CD4-positive, alpha-beta T cell treated with Interleukin-17A for 4 hours (primary cell): ENCODE measurements around the gene STK32C.
"Not testable (repeated sequence)": the region's sequence is repeated elsewhere in the genome, so short reads cannot be mapped to it uniquely, and the experiment has no call there.

ENCODE experiments used
- DNase-seq: peaks from one replicate; pipeline ENCODE4 v3.0.0-alpha.2; 2020; ENCODE audit warnings: mixed read lengths

STK32C gene

GRCh38 chr10:132336919-132337407 lies 29.2 kb upstream of the STK32C start:
- peak; percentile 29 for DNase-seq

DNA sequence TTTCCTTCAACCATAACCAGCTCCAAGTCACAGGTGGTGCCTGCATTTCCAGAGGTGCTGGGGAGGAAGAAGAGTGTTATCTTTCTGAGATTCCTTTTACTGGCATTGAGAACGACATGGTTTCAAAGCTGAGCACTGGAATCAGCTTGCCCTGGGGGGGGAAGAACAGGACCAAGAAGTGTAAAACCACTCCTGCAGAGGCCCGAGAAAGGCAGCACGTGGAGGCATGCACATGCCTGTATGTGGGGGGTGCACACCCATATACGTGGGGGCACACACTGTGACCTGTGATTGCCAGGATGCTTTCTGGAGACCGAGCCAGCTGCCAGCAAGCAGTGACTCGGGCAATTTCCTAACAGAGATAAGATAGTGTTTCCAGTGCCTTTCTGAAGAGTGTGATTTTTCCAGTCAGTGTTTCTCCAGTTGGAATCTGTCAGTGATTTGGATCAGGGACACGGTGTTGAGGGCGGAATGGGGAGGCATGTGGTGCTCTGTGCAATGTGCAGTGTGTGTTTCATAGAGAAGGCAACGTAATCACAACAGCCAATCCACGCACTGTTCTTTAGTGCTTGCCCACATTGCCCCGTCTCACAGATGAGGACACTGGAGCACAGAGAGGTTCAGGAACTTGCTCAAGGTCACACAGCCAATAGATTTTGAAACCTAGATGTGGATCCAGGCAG lies 28.5 kb upstream of the STK32C start:
- DNase-seq, result no peak

DNA sequence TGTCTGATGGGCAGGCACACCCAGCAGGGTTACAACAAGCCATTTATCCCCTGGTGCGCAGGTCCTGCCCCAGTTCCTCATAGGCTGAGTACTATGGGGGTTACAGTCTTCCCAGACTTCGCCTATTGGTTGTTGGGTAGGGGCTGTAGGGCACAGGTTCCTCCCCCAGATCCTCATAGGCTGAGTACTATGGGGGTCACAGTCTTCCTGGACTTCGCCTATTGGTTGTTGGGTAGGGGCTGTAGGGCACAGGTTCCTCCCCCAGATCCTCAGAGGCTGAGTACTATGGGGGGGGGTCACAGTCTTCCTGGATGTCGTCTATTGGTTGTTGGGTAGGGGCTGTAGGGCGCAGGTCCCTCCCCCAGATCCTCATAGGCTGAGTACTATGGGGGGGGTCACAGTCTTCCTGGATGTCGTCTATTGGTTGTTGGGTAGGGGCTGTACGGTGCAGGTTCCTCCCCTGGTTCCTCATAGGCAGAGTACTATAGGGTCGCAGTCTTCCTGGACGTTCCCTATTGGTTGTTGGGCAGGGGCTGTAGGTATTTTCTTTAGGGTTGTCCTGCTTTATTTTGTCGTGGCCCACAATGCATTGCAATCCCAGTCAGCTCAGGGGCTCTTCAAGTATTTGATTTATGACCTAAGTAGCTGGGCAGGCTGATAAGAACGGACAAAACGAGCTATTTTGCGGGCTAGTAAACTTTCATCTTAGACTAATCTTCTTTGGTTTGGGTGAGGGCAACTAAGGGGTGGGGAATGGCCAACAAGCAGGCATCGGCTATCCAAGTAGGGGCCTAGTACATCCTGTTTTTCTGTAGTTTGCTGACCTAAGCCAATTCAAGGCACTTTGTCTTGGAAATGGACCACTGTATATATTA lies 27.7 kb upstream of the STK32C start:
- peak; percentile 10 for DNase-seq

- no peak for DNase-seq
Observed at GRCh38 chr10:132334631-132335188, 27.0 kb upstream of the STK32C start.

DNA sequence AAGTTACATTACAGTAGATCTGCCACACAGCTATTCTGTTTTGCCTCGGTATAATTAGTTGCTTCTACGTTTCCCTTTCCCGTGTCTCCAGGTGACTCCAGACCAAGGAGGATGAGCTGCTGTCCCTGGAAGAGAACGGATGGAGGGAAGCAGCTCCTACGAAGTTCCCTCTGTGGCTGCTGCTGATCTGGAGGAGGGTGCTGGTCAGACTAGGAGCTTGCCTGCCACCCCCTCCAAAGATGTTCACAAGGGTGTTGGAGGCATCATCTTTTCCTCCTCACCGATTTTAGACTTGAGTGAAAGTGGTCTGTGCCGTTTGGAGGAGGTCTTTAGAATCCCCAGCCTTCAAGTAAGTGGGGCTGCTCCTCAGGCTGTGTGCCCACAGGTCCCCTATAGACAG lies 25.6 kb upstream of the STK32C start:
- no peak for DNase-seq

GRCh38 chr10:132332433-132332754 lies 24.6 kb upstream of the STK32C start:
- DNase-seq, result no peak

DNA sequence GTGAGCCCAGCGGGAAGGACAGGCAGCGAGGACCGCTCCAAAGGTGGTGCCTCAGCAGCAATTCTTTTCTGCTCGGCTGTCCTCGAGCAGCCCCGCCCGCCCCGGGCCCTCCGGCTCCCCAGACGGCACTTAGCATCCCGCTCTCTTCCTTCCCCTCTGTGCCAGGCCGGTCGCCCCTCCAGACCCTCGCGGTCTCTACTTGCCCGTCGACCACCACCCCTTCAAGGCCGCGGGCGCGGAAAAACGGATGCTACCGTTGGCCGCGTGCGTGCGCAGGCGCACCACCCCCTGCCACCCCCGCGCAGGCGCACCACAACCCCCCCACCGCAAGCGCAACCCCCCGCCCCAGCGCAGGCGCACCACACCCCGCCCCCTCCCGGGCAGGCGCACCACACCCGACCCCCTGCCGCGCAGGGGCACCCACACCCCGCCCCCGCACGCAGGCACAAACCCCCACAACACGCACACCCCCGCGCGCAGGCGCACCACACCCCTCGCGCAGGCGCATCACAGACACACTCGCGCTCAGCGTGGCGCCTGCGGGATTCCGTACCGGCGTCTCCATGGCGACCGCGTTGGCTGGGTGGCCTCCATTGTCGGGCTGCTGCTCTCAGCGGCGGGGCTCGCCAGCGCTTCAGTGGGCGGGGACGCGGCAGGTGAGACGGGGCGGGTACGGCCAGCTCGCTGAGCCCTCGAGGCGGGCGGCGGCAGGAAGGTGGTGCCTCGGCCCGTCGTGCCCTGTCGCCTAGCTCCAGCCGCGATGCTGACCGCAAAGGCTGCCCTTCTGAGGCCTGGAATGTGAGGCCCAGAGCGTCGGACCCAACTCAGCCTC lies 24.1 kb upstream of the STK32C start, which contains the start of gene LRRC27:
Gene LRRC27 (plus strand): TSS at position 593 of the 832 bp plus-strand sequence. CDS start 1,332 bp downstream, outside the sequence.
- DNase-seq, result peak; percentile 100

GRCh38 chr10:132330486-132330833 lies 22.7 kb upstream of the STK32C start:
- no peak for DNase-seq

- peak; percentile 51 for DNase-seq
Observed at GRCh38 chr10:132329565-132330485, 22.1 kb upstream of the STK32C start.

- no peak for DNase-seq
Observed at GRCh38 chr10:132328738-132329137, 21.0 kb upstream of the STK32C start.

DNA sequence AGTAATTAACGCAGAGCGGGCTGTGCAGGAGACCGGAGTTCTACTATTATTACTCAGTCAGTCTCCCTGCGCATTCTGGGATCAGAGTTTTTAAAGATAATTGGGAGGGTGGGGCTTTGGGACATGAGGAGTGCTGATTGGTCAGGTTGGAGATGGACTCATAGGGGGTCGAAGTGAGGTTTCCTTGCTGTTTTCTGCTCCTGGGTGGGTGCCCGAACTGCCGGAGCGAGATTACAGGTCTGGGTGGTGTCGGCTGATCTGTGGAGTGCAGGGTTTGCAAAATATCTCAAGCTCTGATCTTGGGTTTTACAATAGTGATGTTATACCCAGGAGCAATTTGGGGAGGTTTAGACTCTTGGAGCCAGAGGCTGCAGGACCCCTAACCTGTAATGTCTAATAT lies 20.4 kb upstream of the STK32C start:
- DNase-seq, result no peak

GRCh38 chr10:132326925-132327324 lies 19.2 kb upstream of the STK32C start:
- DNase-seq, result no peak

DNA sequence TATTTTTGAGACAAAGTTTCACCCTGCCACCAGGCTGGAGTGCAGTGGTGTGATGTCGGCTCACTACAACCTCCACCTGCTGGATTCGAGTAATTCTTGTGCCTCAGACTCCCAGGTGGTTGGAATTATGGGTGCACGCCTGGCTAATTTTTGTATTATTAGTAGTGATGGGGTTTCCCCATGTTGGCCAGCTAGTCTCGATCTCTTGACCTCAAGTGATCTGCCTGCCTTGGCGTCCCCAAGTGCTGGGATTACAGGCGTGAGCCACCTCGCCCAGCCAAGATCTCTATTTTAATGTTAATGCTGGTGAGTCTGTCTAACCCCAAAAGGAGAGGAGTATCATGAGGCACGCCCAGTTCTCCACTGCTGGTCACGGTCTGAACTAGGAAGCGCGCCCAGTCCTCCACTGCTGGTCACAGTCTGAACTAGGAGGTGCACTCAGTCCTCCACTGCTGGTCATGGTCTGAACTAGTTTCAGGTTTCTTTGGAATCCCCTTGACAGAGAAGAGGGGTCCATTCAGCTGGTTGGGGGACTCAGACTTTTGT lies 18.7 kb upstream of the STK32C start:
- DNase-seq, result no peak

DNA sequence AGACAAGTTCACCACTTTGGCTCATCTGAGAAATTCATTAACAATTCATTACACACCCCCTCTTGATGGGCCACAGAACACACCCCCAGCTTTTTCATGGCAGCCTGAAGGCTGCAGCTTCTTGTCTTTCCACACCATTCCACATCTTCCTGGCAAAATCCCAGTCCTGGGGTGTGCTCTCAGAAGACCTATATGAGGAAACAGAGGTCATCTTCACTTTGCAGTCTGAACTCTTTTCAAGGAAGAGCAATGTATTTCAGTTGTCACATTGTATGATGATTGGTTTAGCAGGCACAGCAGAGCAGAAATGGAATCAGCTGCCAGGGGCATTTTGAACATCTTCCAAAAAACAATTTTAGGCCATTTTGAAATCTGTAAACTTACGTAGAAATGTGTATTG lies 16.4 kb upstream of the STK32C start:
- DNase-seq, result no peak

DNA sequence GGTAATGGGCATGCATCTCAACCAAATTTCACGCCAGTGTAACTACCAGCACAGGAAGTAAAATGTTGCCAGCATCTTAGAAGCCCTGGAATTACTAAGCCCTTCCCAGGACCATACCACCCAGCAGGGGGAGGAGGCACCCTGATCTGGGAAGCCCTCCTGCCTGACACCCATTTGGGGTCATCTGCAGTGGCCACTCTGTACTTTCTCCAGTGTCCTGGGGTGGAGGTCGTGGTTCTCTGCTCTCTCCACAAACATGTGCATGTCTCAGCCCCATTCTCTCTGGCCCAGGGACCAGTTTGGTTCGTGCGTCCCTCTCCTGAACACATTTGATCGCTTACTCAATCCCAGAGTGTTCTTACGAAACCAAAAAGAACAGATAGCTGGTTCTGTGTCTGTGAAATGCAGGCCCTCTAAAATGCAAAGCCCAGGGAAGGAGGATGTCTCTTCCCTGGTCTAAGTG lies 14.9 kb upstream of the STK32C start:
- no peak for DNase-seq

DNA sequence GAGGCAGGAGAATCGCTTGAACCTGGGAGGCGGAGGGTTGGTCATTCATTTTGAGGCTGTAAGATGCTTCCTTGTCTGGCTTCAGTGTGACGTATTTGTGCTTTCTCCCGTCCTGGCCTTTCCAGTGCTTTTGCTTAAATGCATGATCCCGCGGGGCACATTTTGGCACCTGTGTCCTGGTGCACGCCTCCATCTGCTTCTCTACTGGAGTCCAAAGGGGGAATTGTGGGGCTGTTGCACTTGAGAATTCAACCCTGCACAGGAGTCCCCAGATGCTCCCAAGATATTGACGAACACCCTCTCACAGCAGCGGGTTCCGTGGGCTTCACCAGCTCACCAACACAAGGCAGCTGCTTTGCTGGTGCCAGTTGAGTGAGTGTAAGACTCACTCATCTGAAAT lies 14.0 kb upstream of the STK32C start:
- DNase-seq, result no peak

GRCh38 chr10:132320654-132321469 lies 13.1 kb upstream of the STK32C start:
- no peak for DNase-seq

GRCh38 chr10:132319853-132320653 lies 12.3 kb upstream of the STK32C start:
- DNase-seq, result no peak

DNA sequence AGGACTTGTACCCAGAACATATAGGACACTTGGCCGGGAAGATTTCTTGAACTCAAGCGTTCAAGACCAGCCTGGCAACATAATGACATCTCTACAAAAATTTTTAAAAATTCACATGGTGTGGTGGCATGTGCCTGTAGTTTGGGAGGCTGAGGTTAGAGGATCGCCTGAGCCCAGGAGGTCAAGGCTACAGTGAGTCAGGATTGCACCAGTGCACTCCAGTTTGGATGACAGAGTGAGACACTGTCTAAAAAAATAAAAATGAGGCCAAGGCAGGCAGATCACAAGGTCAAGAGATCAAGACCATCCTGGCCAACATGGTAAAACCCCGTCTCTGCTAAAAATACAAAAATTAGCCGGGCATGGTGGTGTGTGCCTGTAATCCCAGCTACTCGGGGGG lies 9.7 kb upstream of the STK32C start:
- DNase-seq, result not testable (repeated sequence)

DNA sequence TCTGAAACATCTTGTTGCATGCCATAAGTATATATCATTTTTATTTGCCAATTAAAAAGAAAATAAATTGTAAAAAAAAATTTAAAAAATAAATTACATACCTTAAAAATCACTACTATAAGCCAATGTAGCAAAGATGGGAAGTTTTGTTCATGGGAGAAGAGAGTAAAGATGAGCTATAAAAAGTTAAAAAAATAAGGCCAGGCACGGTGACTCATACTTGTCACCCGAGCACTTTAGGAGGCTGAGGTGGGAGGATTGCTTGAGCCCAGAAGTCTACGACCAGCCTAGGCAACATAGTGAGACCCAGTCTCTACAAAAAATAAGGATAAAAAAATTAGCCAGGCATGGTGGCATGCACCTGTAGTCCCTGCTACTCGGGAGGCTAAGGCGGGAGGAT lies 8.4 kb upstream of the STK32C start:
- no peak for DNase-seq
